H54 (cell line): ENCODE results near the gene RAD1.

Experiments used
- DNase-seq: peaks from one replicate; pipeline ENCODE4 v3.0.0; 2011; ENCODE audit warnings: low spot score, mixed read lengths; ENCODE audit not compliant: insufficient read length
- FAIRE-seq: peaks from 3 replicates; lab custom pipeline; 2011; peaks lifted over from hg19 to GRCh38; lab: Jason Lieb, UNC
- POLR2A ChIP-seq: IDR thresholded peaks from 2 replicates; pipeline ENCODE4 v1.6.1; 2011; ENCODE audit warnings: low read depth, mild to moderate bottlenecking, low read length

RAD1 gene, protein sequence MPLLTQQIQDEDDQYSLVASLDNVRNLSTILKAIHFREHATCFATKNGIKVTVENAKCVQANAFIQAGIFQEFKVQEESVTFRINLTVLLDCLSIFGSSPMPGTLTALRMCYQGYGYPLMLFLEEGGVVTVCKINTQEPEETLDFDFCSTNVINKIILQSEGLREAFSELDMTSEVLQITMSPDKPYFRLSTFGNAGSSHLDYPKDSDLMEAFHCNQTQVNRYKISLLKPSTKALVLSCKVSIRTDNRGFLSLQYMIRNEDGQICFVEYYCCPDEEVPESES

GRCh38 chr5:34915139-34915855 is at the start of gene RAD1, which contains the start of gene BRIX1:
Gene RAD1, minus strand, starts transcription at chr5:34915504. Its CDS starts 612 bp downstream, at chr5:34914892.
Gene BRIX1, plus strand, starts transcription at chr5:34915711. Its CDS starts 28 bp downstream, at chr5:34915739.
- DNase-seq = peak; percentile 93
- peak; percentile 97 for FAIRE-seq
- peak; percentile 54; the same call in 1 of the 2 replicates for TF ChIP-seq POLR2A

GRCh38 chr5:34959323-34959722 is 44.0 kb upstream of the RAD1 start:
- DNase-seq = peak; percentile 18
- TF ChIP-seq POLR2A = no peak
- peak; percentile 96 for FAIRE-seq

DNA sequence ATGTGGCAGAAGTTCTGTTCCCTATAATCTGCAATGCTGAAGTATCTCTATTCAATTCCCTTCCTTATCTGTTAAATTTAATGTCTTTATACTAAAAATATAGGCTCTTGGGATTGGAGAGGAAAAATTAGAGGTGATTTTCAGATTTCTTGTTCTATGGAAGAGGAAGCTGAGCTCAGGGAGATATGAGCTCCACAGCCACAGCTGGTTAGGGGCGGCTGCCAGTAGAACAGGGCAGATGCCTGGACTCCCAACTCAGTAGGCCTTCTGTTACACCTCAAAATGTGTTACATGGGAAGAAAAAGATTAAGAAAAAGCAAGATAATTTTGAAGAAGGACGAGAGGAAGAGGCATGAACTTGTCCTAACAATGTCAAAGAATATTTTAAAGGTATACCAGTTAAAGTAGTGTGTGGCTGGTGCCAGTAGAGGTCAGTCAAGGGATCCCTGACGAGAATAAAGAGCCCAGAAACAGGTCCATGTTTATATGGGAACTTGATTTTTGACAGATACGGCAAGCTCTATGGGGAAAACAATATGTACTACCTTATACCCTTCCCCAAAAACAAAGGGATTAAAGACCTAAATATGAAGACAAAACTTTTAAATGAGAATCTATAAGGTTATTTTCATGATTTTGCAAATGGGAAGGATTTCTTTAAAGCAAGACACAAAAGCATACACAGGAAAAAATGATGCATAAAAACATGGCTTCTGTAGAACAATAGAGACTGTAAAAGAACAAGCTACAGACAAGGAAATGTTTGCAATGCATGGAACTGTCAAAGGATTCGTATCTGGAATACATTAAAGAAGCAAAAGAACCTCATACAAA is 42.8 kb upstream of the RAD1 start:
- DNase-seq = peak; percentile 25
- peak; percentile 90 for FAIRE-seq
- TF ChIP-seq POLR2A = no peak

DNA sequence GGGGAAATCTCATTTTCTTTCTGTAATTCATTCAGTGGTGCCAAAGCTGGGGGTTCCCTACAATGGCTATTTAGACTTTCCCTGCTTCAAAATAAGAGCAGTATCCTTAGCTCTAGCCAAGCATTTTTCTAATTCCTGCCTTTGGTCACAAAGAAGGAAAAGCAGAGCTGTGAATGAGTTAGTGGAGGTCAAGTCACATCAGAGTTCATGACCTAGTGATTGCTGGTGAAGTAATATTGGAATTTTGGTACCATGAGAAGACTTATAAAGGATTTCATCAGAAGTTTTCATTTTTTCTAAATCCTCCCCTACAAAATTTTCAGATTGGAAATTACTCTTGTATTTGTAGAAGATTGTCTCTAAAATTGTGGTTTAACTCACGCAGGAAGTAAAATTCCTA is 42.0 kb upstream of the RAD1 start:
- TF ChIP-seq POLR2A = no peak
- DNase-seq (no peak), FAIRE-seq (peak; percentile 11)

GRCh38 chr5:34944460-34945047 is 29.2 kb upstream of the RAD1 start:
- DNase-seq (no peak), FAIRE-seq (no peak)
- TF ChIP-seq POLR2A = no peak

GRCh38 chr5:34944044-34944443 is 28.7 kb upstream of the RAD1 start:
- peak; percentile 23 for FAIRE-seq
- no peak for DNase-seq
- TF ChIP-seq POLR2A = no peak

- TF ChIP-seq POLR2A = no peak
- DNase-seq (no peak), FAIRE-seq (peak; percentile 60)
Measured at GRCh38 chr5:34941936-34942335, 26.6 kb upstream of the RAD1 start.

- no peak for TF ChIP-seq POLR2A
- DNase-seq (no peak), FAIRE-seq (no peak)
Measured at GRCh38 chr5:34932947-34933346, 17.6 kb upstream of the RAD1 start.

GRCh38 chr5:34930870-34931269 is 15.6 kb upstream of the RAD1 start:
- DNase-seq (no peak), FAIRE-seq (no peak)

DNA sequence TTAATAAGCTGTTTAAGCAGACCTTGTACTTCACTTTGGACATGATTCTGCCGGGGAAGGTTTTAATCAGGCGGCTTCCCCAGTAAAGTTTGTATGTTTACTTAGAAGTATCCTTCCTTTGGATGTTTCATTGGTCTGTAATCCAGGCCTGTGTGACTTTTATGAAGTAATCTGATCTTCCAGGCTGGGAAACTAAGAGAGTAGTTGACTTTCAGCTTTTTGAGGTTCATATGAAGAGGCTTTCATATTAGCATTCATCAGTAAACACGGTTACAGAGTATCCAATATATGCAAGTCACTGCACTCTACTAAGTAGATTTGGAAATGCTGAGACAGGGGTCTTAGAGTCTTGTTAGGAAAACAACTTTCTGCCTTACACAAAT is 15.1 kb upstream of the RAD1 start:
- peak; percentile 14 for DNase-seq
- peak; percentile 80 for FAIRE-seq
- no peak for TF ChIP-seq POLR2A

More at GRCh38 chr5:34930870-34931269, 15.6 kb upstream of the RAD1 start:
- TF ChIP-seq POLR2A = no peak

GRCh38 chr5:34929720-34930461 is 14.6 kb upstream of the RAD1 start:
- TF ChIP-seq POLR2A = peak; percentile 43
- FAIRE-seq (no peak), DNase-seq (peak; percentile 86)

DNA sequence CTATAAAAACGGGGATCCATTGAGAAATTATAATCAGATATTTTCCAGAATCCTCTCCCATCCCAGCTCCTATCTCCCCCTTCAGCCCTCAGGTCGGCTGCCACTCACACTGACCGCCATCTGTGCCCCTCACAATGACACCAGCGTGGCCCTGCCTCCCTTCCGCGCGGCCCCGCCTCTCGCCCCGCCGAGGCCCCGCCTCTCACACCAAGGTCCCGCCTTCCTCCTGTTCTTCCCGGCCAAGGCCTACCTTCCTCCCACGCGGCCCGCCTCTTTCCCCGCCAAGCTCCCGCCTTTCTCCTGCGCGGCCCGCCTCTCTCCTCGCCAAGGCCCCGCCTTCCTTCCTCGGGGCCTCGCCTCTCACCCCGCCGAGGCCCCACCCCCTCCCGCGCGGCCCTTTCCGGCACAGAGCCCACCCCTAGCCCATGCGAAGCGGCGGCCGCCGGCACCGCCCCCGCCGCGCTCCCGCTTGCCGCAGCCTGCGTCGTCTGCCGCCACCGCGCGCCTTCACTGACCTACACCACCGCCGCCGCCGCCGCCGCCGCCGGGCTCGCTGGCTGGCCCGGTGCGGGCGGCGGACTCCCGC is 13.9 kb upstream of the RAD1 start, which contains the start of gene DNAJC21:
DNAJC21 (plus strand) TSS at position 426 of the 586 bp plus-strand sequence. CDS start 261 bp downstream, outside the sequence.
- peak; percentile 16; the same call in 1 of the 2 replicates for TF ChIP-seq POLR2A
- peak; percentile 89 for FAIRE-seq
- peak; percentile 91 for DNase-seq
